EH (cell line): ENCODE results near the gene CAMTA1.

Experiments
- DNase-seq: peaks from one replicate; pipeline ENCODE4 v3.0.0-alpha.2; 2015; ENCODE audit warnings: low read depth

Gene CAMTA1

DNA sequence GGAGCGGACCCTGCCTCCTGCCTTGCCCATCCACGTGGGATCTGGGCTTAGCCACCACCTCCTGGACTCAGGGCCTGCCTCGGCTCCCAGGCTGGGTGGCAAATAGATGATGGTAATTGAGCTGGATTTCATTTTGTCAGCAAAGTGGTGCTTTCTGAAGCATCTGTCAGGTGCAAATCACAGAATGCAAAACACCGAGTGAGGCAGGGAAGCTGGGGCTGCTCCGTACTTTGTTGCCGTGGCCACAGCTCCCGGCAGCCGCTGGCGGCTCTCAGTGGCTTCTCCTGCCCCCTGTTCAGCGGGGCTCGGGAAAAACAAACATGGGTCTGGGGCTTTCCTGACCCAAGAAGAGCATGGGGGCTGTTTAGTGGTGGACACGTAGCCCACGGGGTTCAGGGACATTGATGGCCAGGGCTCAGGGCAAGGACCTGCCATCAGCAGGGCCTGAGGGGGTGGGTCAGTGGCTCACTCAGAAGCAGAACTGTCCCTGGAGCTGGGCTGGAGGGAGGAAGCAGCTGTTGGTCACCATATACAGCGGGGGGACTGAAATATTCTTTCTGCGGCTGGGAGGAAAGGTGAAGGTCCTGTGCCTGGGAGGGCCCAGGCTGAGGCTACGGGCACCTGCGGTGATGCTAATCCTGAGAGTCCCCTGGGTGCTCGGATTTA lies 855.8 kb downstream of the CAMTA1 start:
- no peak for DNase-seq

DNA sequence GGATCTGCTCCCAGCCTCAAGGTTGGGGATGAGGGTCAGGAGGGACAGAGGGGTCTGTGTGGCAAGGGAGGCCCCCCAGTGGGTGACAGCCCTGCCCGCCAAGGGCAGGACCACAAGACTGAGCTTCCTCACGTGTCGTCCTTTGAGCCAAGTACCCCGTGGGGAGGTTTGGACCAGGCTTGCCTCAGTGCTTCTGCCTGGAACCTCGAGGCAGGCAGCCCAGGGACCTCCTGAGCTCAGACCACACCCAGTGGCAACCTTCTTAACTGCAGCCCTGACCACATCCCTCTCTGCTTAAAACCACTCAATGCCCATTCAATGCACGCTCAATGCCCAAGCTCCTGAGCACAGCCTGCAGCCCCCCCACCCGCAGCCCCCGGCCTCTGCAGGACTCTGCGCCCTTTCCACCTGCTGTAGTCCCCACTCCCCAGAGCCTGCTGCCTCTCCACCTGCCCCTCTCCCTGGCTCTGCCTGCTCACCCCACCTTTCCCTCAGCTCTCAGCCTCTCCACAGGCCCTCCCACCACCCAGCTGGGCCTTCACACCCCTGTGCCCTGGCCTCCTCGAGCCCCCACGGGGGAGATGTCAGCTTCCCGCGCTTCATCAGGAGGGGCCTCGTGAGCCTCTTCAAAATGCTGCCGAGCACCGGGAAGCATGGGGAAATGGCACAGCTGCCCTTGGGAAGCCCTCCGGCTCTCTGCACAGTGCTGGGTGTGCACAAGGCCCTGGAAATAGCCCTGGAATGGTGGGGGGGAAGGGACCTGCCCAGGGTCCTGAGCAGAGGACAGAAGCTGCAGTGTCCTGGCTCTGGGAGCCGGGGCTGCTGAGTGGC lies 856.5 kb downstream of the CAMTA1 start:
- DNase-seq: no peak

- DNase-seq: no peak
These were observed 857.1 kb downstream of the CAMTA1 start for GRCh38 chr1:7642418-7642704.

GRCh38 chr1:7642781-7643529 lies 857.7 kb downstream of the CAMTA1 start:
- no peak for DNase-seq

DNA sequence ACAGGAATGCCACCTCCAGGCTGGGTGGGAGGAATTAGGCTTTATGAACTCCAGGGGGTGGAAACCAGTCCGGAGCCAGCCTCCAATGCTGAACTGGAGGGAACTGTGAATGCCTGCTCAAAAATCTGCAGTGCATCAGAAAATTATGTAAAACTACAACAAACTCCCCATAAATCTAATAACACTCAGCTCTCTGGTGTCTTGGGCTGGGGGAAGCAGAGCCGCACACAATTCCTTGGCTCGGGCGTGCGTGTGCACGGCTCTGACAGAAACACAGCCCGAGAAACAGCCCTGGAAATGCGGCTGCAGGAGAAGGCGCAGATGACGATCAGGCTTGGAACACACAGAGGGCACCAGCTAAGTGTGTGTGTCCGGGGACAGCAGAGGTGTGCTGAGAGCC lies 858.3 kb downstream of the CAMTA1 start:
- no peak for DNase-seq

DNA sequence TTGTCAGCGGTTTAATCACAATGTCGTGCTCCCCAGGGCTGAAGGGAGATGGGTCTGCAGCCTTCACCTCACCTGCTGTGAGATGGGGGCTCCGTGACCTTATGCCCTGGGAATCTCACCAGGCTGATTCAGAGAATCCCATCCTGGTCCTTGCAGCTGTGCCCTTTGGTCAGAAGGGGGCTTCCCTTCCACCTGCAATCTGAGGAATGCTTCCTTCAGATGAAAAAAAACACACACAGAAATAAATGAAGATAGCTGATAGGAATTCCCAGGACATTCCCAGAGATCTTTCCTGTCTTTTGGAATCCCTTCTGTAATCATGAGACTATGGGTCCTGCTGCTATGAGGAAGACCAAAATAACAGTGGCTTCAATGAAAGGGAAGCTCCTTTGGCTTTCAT lies 858.8 kb downstream of the CAMTA1 start:
- no peak for DNase-seq

DNA sequence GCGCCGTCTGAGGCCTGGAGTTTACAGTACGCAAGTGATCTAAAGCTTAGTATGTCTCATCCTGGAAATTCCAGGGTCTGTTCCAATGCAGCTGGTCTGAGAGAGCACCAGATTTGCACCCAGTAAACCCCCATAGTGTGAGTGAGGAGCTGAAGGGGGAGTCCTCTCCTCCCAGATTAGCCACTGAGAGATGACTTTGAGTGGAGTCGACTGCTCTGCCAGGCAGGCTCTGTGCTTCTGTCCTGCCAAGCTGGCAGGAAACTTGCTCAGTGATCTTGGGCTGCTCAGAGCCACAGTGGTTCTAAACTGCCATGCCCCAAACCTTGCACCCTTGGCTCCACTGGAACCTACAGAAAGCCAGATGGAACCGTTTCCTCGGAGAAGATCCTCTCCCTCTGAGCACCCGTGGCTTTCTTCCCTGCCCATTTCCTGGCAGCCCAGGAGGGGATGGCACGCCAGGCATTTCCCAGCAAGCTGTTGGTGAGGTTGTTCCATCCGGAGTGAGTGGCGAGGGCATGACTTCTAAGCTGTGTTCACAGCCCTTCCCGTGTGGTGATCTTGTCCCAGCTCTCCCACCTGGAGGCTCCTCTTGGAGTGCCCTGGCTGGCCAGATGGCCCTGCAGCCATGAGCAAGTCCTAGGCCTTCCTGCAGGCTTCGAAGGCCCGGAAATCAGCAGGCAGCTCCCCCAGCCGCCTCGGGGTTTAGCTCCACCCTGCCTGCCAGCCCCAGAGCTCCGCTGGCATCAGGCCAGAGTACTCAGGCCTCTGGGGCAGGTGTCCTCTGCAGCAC lies 859.9 kb downstream of the CAMTA1 start:
- DNase-seq: no peak

DNA sequence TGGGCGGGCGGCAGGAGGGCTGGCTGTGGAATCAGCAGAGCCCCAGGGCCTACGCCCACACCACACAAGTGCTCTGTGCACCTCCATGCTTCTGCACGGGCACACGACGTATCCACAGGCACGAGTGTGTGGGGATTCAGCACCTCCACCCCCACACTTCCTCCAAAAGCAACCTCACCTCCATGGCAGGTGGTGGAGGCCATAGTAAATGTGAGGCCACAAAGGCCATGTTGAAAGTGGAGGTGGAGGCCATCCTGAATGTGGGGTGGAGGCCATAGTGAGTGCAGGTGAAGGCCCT lies 860.4 kb downstream of the CAMTA1 start:
- no peak for DNase-seq

GRCh38 chr1:7646164-7646563 lies 860.9 kb downstream of the CAMTA1 start:
- DNase-seq: no peak

DNA sequence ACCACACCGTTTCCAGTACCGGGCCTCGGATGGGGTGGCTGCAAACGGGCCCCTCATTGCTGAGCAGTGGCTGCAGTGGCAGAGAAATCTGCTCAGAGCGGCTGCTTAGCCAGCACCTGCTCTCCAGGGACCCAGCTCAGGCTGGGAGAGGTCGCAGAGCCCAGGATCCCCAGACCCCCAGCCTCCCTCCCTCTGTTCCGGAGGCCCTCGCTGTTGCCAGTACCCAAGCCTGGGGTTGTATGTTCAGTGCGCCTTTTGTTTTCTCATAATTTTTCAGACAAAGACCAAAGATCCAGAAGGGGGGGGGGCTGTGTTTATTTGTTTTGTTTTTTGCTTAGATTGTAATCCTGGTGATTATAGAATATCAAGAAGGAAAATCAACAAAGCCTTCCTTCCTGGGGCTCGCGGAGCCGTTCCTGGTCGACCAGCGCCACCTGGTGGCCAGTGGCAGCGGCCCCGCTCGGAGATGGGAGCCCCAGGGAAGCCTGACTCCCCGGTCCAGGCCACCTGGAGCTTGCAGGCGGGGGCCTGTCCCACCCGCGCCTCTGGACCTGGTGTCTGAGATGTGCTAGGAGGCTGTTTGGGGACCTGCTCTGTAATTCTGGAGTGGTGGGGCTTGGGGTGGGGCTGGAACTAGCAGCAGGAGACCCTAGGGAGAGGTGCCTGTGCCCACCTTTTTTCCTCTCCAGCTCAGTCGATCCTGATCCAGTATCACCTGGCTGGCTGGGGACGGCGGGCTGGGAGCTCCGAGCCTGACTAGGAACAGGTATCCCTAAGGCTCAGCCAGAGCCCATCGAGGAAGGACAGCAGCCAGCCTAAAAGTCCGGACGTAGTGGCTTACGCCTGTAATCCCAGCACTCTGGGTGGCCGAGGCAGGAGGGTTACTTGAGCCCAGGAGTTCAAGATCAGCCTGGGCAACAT lies 862.0 kb downstream of the CAMTA1 start:
- peak; percentile 50 for DNase-seq

- no peak for DNase-seq
These were observed 863.6 kb downstream of the CAMTA1 start for GRCh38 chr1:7648761-7649384.

- DNase-seq: no peak
These were observed 865.5 kb downstream of the CAMTA1 start for GRCh38 chr1:7650801-7651200.

DNA sequence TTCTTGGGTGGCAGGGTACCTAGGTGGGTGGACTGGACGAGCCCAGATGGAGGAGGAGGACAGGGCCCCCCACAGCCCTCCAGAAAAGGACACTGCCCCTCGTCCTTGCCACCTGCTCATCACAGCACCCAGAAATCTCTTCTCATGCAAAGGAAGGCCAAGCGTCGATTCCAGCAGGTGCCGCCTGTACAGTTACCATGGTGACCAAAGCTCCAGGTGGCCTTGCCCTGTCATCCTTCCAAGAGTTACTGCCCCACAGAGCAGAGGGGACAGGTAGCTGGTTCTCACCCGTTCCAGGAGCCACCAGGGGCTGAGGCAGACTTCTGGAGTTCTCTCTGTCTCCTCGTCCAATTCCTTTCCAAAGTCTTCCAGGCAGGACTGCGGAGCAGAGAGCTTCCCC lies 865.9 kb downstream of the CAMTA1 start:
- no peak for DNase-seq

DNA sequence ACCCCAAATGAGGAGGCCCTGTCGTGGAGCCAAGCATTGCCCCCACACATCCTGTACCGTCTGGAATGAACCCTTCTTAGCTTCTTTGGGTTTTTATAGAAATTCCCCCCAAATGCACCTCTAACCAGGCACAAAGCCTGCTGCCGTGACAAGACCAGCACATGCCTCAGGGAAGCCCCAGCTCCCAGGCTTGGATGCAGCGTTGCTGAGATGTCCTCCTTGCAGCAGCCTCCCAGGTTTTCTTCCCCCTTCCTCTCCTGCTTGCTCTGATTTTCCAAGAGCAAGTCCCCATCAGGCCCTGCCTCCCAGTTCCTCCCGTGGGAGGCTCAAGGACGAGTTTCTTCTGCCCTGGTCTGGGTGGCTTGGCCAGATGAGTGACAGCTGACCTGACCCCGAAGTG lies 866.8 kb downstream of the CAMTA1 start:
- no peak for DNase-seq

GRCh38 chr1:7652515-7653098 lies 867.4 kb downstream of the CAMTA1 start:
- DNase-seq: no peak

DNA sequence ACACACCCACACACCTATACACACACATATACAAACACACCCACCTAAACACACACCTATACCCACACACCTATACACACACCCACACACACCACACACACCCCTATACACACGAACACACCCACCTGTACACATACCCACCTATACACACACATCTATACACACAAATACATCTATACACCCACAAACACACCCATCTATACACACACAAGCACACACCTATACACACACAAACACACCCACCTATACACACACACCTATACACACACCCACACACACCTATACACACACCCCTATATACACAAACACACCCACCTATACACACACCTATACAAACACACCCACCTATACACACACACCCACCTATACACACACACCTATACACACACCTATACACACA lies 869.5 kb downstream of the CAMTA1 start:
- no peak for DNase-seq

DNA sequence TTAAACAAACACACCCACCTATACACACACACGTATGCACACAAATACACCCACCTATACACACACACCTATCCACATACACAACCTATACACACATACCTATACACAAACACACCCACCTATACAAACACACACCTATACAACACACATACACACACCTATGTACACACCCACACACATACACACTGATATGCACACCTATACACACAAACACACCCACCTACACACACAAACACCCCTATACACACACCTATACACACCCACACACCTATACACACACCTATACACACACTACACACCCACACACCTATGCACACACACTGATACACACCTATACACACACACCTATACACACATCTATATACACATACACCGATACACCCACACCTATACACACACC lies 870.1 kb downstream of the CAMTA1 start:
- no peak for DNase-seq

- no peak for DNase-seq
These were observed 871.4 kb downstream of the CAMTA1 start for GRCh38 chr1:7656557-7657215.

- no peak for DNase-seq
These were observed 872.2 kb downstream of the CAMTA1 start for GRCh38 chr1:7657287-7658016.
